Adrenal gland (tissue), 5 donors: Measurements from ENCODE around the gene S100A5.

Experiments used
- CTCF ChIP-seq, 6 experiments: fragments of 450-650 bp in 4 of 6; fragments of 200-600 bp in 2 of 6; sonication (generic) in 1 of 6; IDR thresholded peaks; 1 replicate in 5 of 6; 2 replicates in 1 of 6; pipeline versions ENCODE4 v1.5.1 to v1.8.0; 2016 to 2021; ENCODE audit warnings: antibody characterized with exemption in 6 of 6, mild to moderate bottlenecking in 2 of 6, moderate library complexity in 1 of 6
- POLR2A ChIP-seq, 2 donors: fragments of 450-650 bp; IDR thresholded peaks; one replicate each; pipeline ENCODE4 v1.6.1; 2017; ENCODE audit warnings: antibody characterized with exemption in 2 of 2, mild to moderate bottlenecking in 2 of 2, moderate library complexity in 1 of 2
- donor health status: DM: no; HTN: no; CAD: no.

GRCh38 chr1:153493343-153493960, 47.3 kb downstream of the S100A5 start:
- no peak for TF ChIP-seq CTCF (IDR thresholded peaks at IDR 0.05)
- no peak for TF ChIP-seq POLR2A (IDR thresholded peaks at IDR 0.05)
